GM18502 (cell line): ENCODE data around the gene MCC.

ENCODE experiments used
- ATAC-seq: cut with Tn5 transposase; IDR thresholded peaks from one replicate; pipeline ENCODE4 v1.9.1; 2021; ENCODE audit warnings: mild to moderate bottlenecking; ENCODE audit not compliant: unreplicated experiment, poor library complexity

Gene MCC

DNA sequence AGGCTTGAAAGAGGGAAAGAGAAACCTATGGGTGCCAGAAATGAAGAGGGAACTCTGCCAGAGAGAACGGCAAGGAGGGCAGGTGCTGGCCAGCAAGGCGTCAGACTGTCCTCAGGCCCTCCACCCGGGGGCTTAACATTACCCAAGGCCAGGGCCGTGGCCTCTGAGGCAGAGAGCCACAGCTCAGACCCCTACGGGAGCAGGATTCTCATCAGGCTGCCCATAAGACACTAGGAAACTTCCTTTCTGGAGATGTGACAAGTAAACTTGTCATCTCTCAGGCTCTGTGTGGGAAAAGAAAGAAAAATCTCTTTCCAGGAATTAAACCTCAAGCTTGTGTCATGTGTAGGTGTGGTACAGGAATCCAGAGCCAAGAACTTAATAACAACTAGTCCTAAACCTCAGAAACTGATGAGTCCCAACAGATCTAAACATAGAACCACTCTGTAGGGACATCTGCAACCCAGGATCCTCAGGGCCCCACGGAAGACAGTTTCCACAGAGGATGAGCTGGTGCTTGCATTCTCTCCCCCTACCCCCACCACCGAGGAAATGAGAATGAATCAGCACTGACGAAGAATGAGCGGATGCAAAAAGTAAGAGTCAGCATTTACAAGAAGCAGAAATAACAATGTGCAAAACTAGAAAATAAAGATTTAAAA lies 437.4 kb downstream of the MCC start:
- ATAC-seq = no peak

DNA sequence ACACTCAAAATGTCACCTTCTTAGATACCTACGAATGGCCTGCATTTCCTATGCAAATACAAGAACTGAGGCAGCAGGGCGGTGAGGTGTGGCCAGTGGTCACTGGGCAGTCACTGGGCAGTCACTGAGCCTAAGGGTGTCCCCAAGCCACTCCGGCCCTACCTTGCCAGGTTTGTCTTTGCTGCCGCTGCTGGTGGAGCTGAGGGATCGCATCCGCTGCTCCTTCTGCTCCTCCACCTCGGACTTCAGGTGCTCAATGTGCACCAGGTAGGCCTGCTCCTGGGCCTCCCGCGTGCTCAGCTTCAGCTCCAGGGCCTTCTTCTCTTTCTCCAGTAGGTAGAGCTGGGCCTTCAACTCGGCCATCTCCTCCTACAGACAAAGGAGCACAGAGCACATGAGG lies 439.3 kb downstream of the MCC start:
- no peak for ATAC-seq

DNA sequence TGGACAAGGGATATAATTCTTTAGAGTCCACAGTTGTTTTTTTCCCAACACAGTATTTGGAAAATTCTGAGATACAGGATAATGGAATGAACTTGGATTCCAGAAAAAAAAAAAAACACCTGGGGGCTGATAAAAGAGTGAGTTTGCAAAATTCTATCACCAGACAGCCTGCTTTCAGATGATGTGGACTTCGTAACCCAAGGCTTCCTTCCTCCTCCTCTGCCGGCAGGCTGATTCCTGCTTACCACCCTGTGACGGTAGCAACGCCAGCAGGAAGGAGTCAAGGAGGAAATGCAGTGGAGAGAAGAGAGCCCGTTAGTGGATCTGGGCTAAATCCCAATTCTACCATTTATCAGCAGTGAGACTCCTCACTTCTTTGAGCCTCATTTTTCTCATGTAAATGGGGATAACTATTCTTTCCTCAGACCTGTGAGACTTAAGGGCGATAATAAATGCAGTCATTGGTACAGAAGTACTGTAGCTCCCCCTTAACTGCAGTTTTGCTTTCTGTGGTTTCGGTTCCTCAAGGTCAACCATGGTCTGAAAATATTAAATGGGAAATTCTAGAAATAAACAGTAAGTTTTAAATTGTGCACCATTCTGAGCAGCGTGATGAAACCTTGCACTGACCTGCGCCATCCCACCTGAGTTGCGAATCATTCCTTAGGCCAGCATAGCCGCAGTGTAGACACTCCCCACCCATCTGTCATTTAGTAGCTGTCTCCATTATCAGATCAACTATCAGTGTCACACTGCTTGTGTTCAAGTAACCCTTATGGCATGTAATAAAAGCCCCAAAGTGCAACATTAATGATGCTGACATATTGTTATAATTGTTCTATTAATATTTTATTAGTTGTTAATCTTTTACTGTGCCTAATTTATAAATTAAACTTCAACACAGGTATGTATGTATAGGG lies 440.3 kb downstream of the MCC start:
- ATAC-seq = peak; percentile 93

DNA sequence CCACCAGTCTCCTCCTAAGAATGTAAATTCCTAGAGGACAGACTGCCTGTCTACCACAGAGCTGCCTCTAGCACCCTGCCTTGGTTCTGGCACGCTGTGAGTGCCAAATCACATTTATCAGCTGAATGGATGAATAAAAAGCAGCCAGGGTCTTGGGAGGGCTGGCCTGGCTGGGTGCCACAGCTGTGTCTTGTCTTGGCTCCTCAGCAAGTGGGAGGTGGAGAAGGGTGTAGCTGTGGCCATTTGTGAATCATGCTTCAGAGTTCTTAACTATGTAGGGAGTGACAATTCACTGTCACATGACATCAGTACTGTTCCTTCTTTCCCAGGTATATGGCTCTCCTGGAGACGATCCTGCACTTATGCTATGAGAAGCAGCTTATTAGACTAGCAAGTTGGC lies 441.0 kb downstream of the MCC start:
- no peak for ATAC-seq

DNA sequence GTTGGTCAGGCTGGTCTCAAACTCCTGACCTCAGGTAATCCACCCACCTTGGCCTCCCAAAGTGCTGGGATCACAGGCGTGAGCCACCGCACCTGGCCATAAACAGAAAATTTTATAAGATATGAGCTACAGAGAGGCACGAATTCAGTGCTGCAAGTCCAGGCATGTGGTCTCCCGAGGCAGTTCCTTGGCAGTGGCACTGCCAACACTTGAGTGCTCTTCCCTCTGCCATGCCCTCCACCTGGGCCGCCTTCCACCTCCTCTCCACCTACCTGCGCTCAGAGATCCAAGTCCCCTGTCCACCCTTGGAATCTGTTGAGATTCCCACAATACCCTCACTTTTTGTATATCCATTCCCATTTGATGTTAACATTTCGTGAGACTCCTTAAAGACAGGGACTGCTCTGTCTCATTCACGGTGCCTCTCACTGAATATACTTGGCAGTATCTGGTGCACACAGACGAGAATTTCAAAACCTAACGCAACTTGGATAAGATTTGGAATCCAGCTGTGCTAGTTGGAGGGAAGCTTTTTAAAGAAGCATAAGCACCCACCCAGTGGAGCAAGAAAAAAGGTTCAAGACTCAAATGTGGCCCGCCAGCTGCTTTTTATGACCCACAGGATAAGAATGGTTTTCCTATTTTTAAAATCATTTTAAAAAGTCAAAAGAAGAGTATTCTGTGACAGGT lies 443.3 kb downstream of the MCC start:
- ATAC-seq = no peak

DNA sequence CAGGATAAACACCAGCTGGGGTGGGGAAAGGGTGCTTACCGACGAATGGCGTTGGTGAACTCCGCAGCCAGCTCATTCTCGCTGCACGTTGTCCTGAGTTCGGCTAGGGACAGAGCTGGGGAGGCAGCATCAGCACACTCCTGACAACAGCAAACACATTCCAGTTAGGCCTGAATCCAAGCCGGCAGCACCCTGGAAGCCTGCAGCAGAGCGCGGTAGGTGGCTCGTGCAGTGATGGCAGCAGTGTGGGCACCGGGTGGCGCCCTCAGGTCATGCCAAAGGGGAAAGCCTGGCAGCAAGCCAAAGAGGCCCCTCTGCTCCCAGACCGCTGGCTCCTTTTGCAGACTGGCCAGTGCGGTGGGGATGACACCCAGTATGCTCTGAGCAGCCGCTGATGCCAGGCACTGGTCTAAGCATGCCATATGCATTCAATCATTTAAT lies 444.7 kb downstream of the MCC start:
- no peak for ATAC-seq

DNA sequence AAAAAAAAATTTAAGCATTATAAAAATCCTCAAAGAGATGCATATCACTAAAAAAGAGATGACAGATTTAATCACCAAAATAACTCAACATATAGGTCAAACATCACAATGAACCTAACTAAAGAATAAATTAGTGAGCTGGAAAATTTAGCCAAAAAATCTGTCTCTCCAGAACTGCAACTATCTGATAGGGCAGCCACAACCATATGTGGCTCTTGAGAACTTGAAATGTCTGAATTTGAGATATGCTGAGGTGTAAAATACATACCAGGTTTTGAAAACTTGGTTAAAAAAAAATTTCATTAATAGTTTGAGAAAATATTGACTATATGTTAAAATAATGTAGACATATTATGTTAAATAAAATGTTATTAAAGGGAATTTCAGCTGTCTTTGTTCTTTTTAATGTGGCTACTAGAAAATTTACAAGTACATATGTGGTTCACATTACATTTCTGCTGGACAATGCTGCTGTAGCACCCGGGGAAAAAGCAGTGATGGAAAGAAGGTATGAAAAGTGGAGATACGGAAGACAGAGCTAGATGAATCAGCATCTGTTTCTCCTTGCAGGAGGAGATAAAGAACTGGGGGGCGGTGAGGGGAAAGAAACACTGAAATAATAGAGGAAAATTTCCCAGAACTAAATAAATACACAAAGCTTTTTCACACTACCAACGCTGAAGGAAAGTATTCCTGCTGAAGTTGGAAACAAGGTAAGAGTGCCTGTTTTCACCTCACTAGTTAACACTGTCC lies 445.6 kb downstream of the MCC start:
- ATAC-seq = no peak

DNA sequence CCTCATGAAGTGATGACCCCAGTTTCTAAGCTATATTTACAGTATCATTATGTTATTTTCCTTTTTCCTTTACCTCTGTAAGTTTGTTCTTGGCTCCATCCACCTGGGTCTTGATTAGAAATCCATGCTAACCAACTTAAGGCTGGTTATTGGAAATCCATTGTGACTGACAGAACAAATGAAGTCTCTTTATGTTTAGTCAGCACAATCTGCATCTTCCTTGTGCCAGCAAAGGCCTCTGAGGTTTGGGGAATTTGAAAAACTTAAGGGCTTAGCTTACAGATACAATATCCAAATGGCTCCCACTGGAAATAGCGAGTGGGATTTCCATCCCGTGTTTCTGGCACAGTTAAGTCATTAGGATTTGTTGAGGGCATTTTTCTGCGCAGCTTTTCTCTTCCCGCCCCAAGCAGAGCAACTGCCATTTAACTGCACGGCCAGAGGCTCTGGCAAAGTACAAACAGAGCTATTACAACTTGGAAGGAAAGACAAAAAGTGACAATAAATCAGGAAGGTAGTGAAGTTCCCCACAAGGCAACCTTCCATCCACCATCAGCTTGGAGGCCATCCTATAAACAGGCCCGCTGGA lies 447.5 kb downstream of the MCC start:
- no peak for ATAC-seq

DNA sequence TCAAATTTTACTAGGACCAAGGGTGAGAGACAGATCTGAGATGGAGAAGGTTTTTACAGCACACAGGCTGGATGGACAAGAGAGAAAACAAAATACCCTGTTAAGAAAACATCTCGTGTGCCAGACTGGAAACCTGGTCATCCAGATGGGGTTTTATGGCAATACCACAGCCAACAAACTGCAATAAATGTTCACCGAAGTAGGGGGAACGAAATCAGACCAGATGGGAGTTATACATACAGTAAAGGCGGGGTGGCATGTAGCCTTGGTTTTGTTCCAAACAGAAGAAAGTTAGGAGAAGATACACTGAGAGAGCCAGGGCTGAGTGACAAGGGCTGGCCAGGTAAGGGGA lies 448.3 kb downstream of the MCC start:
- no peak for ATAC-seq

DNA sequence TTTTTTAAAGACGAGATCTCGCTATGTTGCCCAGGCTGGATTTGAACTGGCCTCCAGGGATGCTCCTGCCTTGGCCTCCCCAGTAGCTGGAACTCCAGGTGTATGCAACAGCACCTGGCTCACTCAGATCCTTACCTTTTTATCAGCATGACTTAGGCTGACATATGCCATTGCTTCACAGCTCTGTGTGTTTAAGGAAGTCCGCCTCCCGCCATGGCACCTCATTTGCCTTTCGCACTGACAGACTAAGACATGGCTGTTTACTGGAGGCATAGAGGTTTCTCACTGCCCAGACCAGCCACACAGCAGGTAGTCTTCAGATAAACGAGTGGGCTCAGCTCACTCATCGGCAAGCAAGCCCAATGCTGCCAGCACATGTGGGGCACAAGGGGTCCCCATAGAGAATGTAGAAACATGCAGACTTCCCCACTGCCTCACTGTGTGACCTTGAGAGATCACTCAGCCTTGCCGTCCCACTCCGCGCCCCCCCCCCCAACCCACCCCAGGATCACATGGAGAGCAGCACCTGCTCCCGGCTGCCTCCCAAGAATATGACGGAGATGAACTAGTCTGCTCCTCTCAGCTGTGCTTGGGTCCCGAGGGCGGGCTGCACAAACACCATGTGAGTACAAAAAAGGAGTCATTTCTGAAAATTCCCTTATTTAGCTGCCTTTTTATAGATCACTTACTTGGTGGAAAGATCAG lies 448.9 kb downstream of the MCC start:
- ATAC-seq = no peak

DNA sequence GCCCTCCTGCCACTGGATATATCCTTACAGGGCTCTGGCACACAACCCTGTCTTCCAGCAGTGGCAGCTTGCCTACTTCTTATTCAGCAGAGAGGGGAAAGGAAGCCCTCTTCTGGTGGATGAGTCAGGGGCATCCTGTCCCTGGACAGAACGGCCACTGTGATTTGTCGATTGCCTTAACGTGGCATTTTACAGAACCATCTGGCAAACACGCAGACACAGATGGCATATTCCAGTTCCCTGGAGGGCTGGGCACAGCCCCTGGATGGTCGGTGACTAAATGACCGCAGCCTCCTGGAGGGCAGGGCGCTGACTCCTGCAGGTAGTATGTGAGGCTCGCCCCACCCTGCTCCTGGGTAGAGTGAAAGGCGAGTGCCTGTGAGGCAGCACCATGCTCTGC lies 449.5 kb downstream of the MCC start:
- no peak for ATAC-seq

DNA sequence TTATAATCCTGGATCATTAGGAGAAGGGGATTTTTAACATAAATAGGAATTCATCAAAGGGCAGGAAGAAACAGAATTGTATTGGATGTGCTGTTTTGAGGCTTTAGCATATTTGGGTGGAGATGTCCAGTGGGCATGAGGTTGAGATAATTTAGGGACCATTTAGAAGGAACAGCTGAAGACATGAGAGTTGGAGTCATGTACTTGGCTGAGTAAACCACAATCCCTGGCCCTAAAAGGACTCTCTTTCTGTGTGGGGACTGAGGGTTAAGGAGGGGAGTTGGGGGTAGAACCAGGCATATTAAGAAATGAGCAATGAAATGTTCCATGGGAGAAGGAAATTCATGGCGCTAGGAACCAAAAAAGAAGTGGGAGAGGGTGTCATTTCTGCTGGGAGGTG lies 450.1 kb downstream of the MCC start:
- ATAC-seq = no peak

DNA sequence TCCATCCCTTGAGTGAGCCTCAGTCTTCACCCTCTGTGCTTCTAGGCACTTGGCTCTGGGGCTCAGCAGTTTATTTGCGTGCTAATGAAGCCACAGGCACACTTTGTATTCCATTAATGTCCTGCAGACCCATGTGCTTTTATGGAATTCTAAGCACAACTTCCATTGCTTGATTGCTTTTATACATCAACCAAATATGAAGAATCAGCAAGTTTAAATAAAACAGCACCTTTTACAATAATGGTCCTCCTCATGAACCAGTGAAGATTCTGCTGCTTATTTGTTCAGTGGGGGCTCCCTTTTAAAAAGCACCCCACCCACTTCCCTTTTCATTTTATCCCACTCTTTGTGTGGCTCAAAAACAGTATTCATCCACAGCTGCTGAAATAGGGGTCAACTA lies 451.4 kb downstream of the MCC start:
- ATAC-seq = no peak

DNA sequence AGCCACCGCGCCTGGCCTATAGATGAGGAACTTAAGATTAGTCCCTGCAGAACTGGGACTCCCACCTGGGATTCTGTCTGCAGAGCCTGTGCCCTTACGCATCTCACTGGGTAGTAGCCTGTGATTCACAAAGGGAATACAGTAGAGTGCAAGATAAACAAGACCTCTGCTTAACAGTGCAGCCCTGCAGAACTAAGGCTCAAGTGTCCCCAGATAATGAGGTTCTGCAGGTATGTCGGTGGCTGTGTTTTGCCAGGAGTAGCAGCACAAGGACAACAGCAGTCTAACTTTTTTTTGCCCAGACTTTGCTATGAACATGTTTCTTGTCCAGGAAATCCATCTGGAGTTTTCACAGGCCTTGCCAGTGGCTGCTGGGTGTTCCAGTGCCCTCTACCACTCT lies 451.9 kb downstream of the MCC start:
- ATAC-seq = no peak

DNA sequence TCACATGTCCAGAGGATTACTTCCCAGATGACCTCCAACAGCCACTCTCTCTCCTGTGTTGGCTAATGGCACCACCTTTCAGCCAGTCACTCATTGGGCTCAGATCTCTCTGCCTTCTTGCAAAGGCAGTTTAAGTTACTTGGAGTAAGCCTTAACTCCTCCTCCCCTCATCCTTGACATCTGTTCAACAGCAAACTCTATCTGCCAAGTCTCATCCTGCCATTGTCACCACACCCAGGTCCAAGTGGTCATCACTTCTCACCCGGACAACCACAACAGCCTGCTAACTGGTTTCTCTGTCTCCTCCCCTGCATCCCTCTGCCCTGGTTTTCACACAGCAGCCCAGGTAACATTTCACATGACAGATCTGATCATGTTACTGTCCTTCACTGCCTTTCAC lies 453.2 kb downstream of the MCC start:
- no peak for ATAC-seq

DNA sequence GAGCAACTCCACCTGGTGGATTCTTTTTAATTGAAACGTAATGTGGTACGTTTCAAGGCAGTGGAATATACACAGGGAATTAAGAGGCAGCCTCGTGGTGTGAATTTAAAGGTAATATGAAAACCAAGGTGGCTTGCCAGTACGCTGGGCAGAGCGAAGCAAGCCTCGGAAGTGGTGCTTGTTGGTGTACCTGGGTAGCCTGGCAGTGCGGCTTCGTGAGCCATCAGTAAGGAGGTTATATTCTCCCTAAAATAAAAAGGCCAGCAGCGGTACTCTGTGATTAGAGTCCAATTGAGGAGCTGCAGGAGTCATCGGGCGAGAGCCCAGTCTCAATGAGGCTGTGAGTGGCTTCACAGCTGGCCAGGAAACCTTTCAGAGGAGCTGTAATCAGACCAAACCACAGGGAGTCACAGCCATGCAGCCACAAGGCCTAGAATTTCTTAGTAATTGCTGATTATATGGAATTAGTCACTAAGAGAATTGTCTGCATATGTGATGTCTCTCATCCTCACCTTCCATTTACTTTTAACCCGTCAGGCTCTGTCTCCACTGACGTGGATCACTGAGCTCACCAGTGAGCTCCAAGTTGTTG lies 454.0 kb downstream of the MCC start:
- ATAC-seq = no peak

DNA sequence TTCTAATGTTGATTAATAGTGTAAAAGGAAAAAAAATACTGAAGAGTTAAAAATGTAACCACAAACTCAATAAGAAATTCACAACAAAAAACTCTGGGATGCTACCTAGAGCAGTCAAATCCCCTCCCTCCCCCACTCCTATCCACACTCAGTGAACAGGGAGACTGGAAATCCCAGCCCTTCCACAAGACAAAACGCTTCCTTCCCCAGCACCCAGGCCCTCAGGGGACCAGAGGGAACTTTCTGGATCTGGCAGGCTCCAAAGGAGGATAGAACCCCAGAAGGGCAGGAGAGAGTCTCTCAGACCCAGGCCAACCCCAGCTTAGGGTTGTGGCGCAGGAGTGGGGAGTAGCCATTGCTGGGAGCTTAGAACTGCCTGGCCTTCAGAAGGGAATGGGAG lies 456.7 kb downstream of the MCC start:
- no peak for ATAC-seq

DNA sequence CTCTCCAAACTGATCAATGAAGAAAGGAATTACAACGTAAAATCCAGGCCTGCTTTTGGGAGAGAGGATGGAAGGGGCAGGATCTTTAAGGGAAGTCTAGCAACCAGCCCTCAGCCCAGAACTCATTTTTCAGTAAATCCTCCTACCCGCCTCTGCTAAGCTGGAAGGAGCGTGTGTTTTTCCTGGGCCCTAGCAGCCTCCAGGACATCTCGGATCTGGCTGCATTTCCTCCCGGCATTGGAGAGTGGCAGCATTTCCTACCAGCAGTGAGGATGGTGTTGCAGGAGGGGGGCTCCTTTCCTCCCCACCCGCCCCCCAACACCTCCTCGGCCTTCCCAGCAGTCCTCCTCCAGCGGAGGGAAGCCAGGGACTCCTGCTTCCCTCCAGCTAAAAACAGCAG lies 457.1 kb downstream of the MCC start:
- ATAC-seq = no peak

DNA sequence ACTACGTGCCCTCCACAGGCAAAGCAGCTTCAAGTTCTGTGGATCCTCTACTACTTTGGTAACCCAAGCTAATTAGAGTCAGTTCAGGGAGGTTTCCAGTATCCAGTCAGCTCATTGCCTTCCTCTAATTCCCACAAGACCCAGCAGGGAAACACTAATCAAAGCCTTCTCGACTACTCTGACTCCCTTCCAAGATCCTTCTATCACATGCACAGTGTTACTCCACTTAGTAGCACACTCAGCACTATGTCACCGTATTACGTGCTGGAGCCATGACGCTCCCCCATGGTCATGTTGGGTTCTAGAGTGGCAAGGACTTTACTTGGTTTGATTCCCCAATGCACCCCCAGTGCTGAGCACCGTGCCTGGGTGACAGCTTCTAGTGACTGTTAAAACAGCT lies 458.6 kb downstream of the MCC start:
- no peak for ATAC-seq
